ENCODE results near the gene KRTAP2-1. TPM values are rescaled to one million over a fixed set of nuclear protein-coding genes. Genes with fewer than 3 reads are reported as not detected.

KRTAP2-1 gene
- total and polyA plus RNA-seq, 2 of the 13 experiments (the other 11 are each of a cell fraction or from before 2014, with no cell fraction given): not detected

- no peaks in the 10 kb centered on the region for H3K9me3 ChIP-seq (ENCODE audit: low read length)
- 84% methylated on average over 7 of the region's 7 CpGs for WGBS (ENCODE audit: low lambda C conversion rate)
- H3K9ac ChIP-seq (ENCODE audit: insufficient read depth, low read depth, low read length): no peak overlapping the region
- in situ Hi-C loops (cut with HindIII; ENCODE audit: extremely low pct_ligation_motif_present, low pct_unique_long_range_greater_than_20kb): no loop called here
- ATAC-seq: no peak
- H3K4me2 ChIP-seq (ENCODE audit: low read depth, low read length): no peak overlapping the region
- CTCF ChIA-PET (ENCODE audit: low intra/inter-chr PET ratio, low total read pairs): no interaction called here
- BruUV-seq (replicated peaks): no TSS peak
- H2AFZ ChIP-seq (ENCODE audit: low read length): no peak overlapping the region
- no peaks in the 10 kb centered on the region for H3K27me3 ChIP-seq (ENCODE audit: control insufficient read depth in 1 of 2, insufficient read depth in 2 of 2, low read length in 2 of 2)
- H4K20me1 ChIP-seq (ENCODE audit: insufficient read depth, low read length): no peaks in the 10 kb centered on the region
- H3K36me3 ChIP-seq (replicated peaks in 1 of 2; ENCODE audit: control insufficient read depth in 1 of 2, insufficient read depth in 2 of 2, low read length in 2 of 2): no peaks in the 10 kb centered on the region
- H3K27ac ChIP-seq (ENCODE audit: extremely low read length, insufficient read depth, low read length): no peak overlapping the region
- no peak for FAIRE-seq
- H3K4me3 ChIP-seq (replicated peaks in 1 of 3; ENCODE audit: insufficient read depth in 1 of 3, low read depth in 2 of 3, low read length in 3 of 3): no peak overlapping the region
- POLR2A ChIA-PET: interaction anchor here (1.3 kb wide), 1 partner anchor 58 kb away, joined by 3 read pairs; no protein-coding TSS in a partner anchor
- intact Hi-C loops (cut with micrococcal nuclease; ENCODE audit: unreplicated experiment): no loop called here
- TF ChIP-seq ZNF121 (CRISPR knock-in tag; IDR thresholded peaks at IDR 0.05): no peak
- TF ChIP-seq ZNF263 (CRISPR knock-in tag; IDR thresholded peaks at IDR 0.05): no peak
- TF ChIP-seq TOPORS (CRISPR knock-in tag; IDR thresholded peaks at IDR 0.05): no peak
- no peak for DNase-seq (ENCODE audit: low spot score)
- peaks cover 53% of the 10 kb centered on the region for H3K4me1 ChIP-seq (ENCODE audit: insufficient read depth, low read length)
- no peaks in the 10 kb centered on the region for H3K79me2 ChIP-seq (ENCODE audit: insufficient read depth, low read length)
These were observed 31.7 kb downstream of the KRTAP2-1 start for GRCh38 chr17:41015454-41015853.

DNA sequence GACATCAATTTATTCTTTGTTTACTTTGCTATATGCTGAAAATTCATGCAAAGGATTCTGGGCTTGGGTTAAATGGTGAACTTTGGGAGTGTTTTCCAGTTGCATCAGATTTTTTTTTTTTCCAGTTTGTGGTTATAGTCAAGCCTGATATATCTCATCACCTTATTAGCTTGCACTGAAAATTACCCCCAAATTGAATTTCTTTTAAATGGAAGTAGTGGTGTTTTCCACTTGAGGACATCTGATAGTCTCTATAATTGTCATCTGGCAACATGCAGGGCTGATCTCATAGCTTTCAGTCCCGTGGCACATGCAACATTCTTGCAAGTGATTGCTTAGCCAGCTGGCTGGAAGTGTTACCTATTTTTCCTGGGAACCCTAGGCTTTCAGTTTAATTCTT is 33.5 kb downstream of the KRTAP2-1 start:
- Histone ChIP-seq H3K36me3 (replicated peaks in 1 of 2; ENCODE audit: control insufficient read depth in 1 of 2, insufficient read depth in 2 of 2, low read length in 2 of 2) (no peaks in the 10 kb centered on the region), H3K27me3 (ENCODE audit: control insufficient read depth in 1 of 2, insufficient read depth in 2 of 2, low read length in 2 of 2) (no peaks in the 10 kb centered on the region), H3K4me3 (replicated peaks in 1 of 3; ENCODE audit: insufficient read depth in 1 of 3, low read depth in 2 of 3, low read length in 3 of 3) (no peak overlapping the region), H3K4me1 (ENCODE audit: insufficient read depth, low read length) (peaks cover 64% of the 10 kb centered on the region), H3K9me3 (ENCODE audit: low read length) (no peaks in the 10 kb centered on the region), H3K9ac (ENCODE audit: insufficient read depth, low read depth, low read length) (no peak overlapping the region), H3K27ac (ENCODE audit: extremely low read length, insufficient read depth, low read length) (no peak overlapping the region), H3K4me2 (ENCODE audit: low read depth, low read length) (no peak overlapping the region), H4K20me1 (ENCODE audit: insufficient read depth, low read length) (no peaks in the 10 kb centered on the region), H3K79me2 (ENCODE audit: insufficient read depth, low read length) (no peaks in the 10 kb centered on the region), H2AFZ (ENCODE audit: low read length) (no peak overlapping the region)
- intact Hi-C loops (cut with micrococcal nuclease; ENCODE audit: unreplicated experiment) (no loop called here), in situ Hi-C loops (cut with HindIII; ENCODE audit: extremely low pct_ligation_motif_present, low pct_unique_long_range_greater_than_20kb) (no loop called here)
- TF ChIP-seq MAF1 (CRISPR knock-in tag; IDR thresholded peaks at IDR 0.05; ENCODE audit: borderline replicate concordance) (no peak), ZNF800 (CRISPR knock-in tag; IDR thresholded peaks at IDR 0.05) (no peak), ZNF546 (CRISPR knock-in tag; conservative IDR thresholded peaks at IDR 0.05) (no peak), U2AF1 (optimal IDR thresholded peaks at IDR 0.05; ENCODE audit: low read depth, low read length) (no peak), YEATS2 (CRISPR knock-in tag; IDR thresholded peaks at IDR 0.05; ENCODE audit: borderline replicate concordance) (no peak), TAF1 (CRISPR knock-in tag; IDR thresholded peaks at IDR 0.05) (no peak), FOXA3 (CRISPR knock-in tag; IDR thresholded peaks at IDR 0.05) (no peak), ZNF777 (CRISPR knock-in tag; IDR thresholded peaks at IDR 0.05) (no peak), KLF6 (CRISPR knock-in tag; IDR thresholded peaks at IDR 0.05) (no peak), POLR2G (IDR thresholded peaks at IDR 0.05; ENCODE audit: low read depth, low read length) (no peak), SRSF4 (IDR thresholded peaks at IDR 0.05; ENCODE audit: low read depth, low read length, poor library complexity, severe bottlenecking) (no peak)
- TF ChIP-seq, protein P1, sequence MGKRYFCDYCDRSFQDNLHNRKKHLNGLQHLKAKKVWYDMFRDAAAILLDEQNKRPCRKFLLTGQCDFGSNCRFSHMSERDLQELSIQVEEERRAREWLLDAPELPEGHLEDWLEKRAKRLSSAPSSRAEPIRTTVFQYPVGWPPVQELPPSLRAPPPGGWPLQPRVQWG (CRISPR knock-in tag; IDR thresholded peaks at IDR 0.05; ENCODE audit: borderline replicate concordance, low read depth): no peak
- ATAC-seq (no peak), FAIRE-seq (no peak), DNase-seq (ENCODE audit: low spot score) (no peak)
- BruUV-seq (replicated peaks): no TSS peak
- 67% methylated on average over 1 of the region's 1 CpG for WGBS (ENCODE audit: low lambda C conversion rate)
- CTCF ChIA-PET (ENCODE audit: low intra/inter-chr PET ratio, low total read pairs): no interaction called here
- POLR2A ChIA-PET: interaction anchor here (1.0 kb wide), 1 partner anchor 460 kb away, joined by 3 read pairs; no protein-coding TSS in a partner anchor

Data from HepG2 (cell line).